Colonic mucosa (tissue), 4 donors: ENCODE results near the gene ISOC2. TPM values are rescaled to one million over a fixed set of nuclear protein-coding genes. Genes with fewer than 3 reads are reported as not detected.

Source experiments
- DNase-seq: peaks from one replicate; pipeline ENCODE4 v3.0.0-alpha.2; 2020
- H3K27ac ChIP-seq: fragments of 200-600 bp; one replicate; pipeline ENCODE4 v1.8.0; 2021
- H3K27me3 ChIP-seq: fragments of 200-600 bp; one replicate; pipeline ENCODE4 v1.8.0; 2021
- H3K36me3 ChIP-seq: fragments of 200-600 bp; one replicate; pipeline ENCODE4 v1.8.0; 2021
- H3K4me1 ChIP-seq: fragments of 200-600 bp; one replicate; pipeline ENCODE4 v1.8.0; 2021; ENCODE audit warnings: mild to moderate bottlenecking
- H3K4me3 ChIP-seq: fragments of 200-600 bp; one replicate; pipeline ENCODE4 v1.8.0; 2021
- H3K9ac ChIP-seq, 2 donors: one replicate each; pipeline ENCODE4 v1.7.0; 2013; ENCODE audit warnings: control low read depth in 2 of 2, low read depth in 2 of 2, low read length in 2 of 2
- H3K9me3 ChIP-seq: fragments of 200-600 bp; one replicate; pipeline ENCODE4 v1.8.0; 2021
- CTCF ChIP-seq: fragments of 200-600 bp; IDR thresholded peaks from one replicate; pipeline ENCODE4 v1.8.0; 2022; ENCODE audit warnings: antibody characterized with exemption, mild to moderate bottlenecking
- intact Hi-C: fragments of 100-400 bp; cut with DNase I; formaldehyde crosslinking; loops from one replicate; pipeline ENCODE4 v1.14.1; 2022
- total RNA-seq, 2 donors: library from RNA; stranded (reverse); fragmentation: NEBNext Ultra II Directional in 1 of 2; extraction: Animal tissue kit (Norgen Biotek cat#: 25700) in 1 of 2; gene quantifications; one replicate each; pipeline ENCODE4 v1.2.1, GENCODE V29; 2021
- donor health status: healthy.
- donor health status: DM: no; HTN: no; CAD: no.
- donor health status: DM: no; HTN: no; CAD: no.

ISOC2 gene
- total RNA-seq, 2 donors from 2014 or later = 89.8 to 132 TPM

GRCh38 chr19:55462722-55463121 lies 1.3 kb upstream of the ISOC2 start:
- H3K4me1 ChIP-seq = no peaks in the 10 kb centered on the region
- no peaks in the 10 kb centered on the region for H3K36me3 ChIP-seq
- no peak overlapping the region for H3K4me3 ChIP-seq
- no peak for TF ChIP-seq CTCF
- H3K9me3 ChIP-seq = no peaks in the 10 kb centered on the region
- DNase-seq = no peak
- no peak overlapping the region for H3K9ac ChIP-seq
- intact Hi-C loops = no loop called here
- no peak overlapping the region for H3K27ac ChIP-seq
- no peaks in the 10 kb centered on the region for H3K27me3 ChIP-seq

GRCh38 chr19:55461974-55462626 lies 658 bp upstream of the ISOC2 start:
- intact Hi-C loops = no loop called here
- DNase-seq = no peak
- Histone ChIP-seq H3K4me1 (no peaks in the 10 kb centered on the region), H3K9me3 (no peaks in the 10 kb centered on the region), H3K27me3 (no peaks in the 10 kb centered on the region), H3K36me3 (no peaks in the 10 kb centered on the region), H3K9ac (peak overlapping the region; percentile 77 to 82), H3K4me3 (peak overlapping the region; percentile 78), H3K27ac (peak overlapping the region; percentile 87)
- no peak for TF ChIP-seq CTCF

- DNase-seq = peak; percentile 92
- Histone ChIP-seq H3K9me3 (no peaks in the 10 kb centered on the region), H3K27ac (peak overlapping the region; percentile 87), H3K4me1 (no peaks in the 10 kb centered on the region), H3K4me3 (peak overlapping the region; percentile 78), H3K27me3 (no peaks in the 10 kb centered on the region), H3K9ac (peak overlapping the region; percentile 31 to 88), H3K36me3 (no peaks in the 10 kb centered on the region)
- no peak for TF ChIP-seq CTCF
- intact Hi-C loops = no loop called here
These were observed 678 bp downstream of the ISOC2 start for GRCh38 chr19:55460670-55461258.

- Histone ChIP-seq H3K9ac (peak overlapping the region in 1 of 2 donors; percentile 88), H3K27me3 (no peaks in the 10 kb centered on the region), H3K36me3 (no peaks in the 10 kb centered on the region), H3K4me1 (no peaks in the 10 kb centered on the region), H3K27ac (peak overlapping the region; percentile 87), H3K4me3 (peak overlapping the region; percentile 78), H3K9me3 (no peaks in the 10 kb centered on the region)
- peak; percentile 46 for DNase-seq
- TF ChIP-seq CTCF = no peak
- intact Hi-C loops = no loop called here
These were observed 1.3 kb downstream of the ISOC2 start for GRCh38 chr19:55459950-55460657.

- no peaks in the 10 kb centered on the region for H3K27me3 ChIP-seq
- no peak overlapping the region for H3K27ac ChIP-seq
- TF ChIP-seq CTCF = no peak
- no peak overlapping the region for H3K4me3 ChIP-seq
- intact Hi-C loops = no loop called here
- no peaks in the 10 kb centered on the region for H3K4me1 ChIP-seq
- no peaks in the 10 kb centered on the region for H3K9me3 ChIP-seq
- DNase-seq = no peak
- no peak overlapping the region for H3K9ac ChIP-seq
- no peaks in the 10 kb centered on the region for H3K36me3 ChIP-seq
These were observed 1.9 kb downstream of the ISOC2 start for GRCh38 chr19:55459551-55459949.
